ENCODE data around the gene ENO3.
"Not testable (repeated sequence)": the region's sequence is repeated elsewhere in the genome, so short reads cannot be mapped to it uniquely, and the experiment has no call there.

The ENO3 gene

GRCh38 chr17:4950746-4951204 is at the start of gene ENO3:
ENO3 (plus strand) TSS chr17:4951119; CDS start chr17:4951830, 711 bp downstream.
- peaks cover 22 to 33% of the 10 kb centered on the region in 2 donors for H3K4me1 Mint-ChIP-seq
- peak within 1 kb of the TSS; percentile 97 for H3K27ac Mint-ChIP-seq
- H3K4me3 Mint-ChIP-seq: peak within 1 kb of the TSS; percentile 86 to 91
- DNase-seq: no peak
- ATAC-seq (replicated peaks): no peak
- H3K9me3 Mint-ChIP-seq: no peaks in the 10 kb centered on the region
- H3K36me3 Mint-ChIP-seq: peaks cover 20 to 41% of the 10 kb centered on the region in 2 donors
- no peaks in the 10 kb centered on the region for H3K27me3 Mint-ChIP-seq

DNA sequence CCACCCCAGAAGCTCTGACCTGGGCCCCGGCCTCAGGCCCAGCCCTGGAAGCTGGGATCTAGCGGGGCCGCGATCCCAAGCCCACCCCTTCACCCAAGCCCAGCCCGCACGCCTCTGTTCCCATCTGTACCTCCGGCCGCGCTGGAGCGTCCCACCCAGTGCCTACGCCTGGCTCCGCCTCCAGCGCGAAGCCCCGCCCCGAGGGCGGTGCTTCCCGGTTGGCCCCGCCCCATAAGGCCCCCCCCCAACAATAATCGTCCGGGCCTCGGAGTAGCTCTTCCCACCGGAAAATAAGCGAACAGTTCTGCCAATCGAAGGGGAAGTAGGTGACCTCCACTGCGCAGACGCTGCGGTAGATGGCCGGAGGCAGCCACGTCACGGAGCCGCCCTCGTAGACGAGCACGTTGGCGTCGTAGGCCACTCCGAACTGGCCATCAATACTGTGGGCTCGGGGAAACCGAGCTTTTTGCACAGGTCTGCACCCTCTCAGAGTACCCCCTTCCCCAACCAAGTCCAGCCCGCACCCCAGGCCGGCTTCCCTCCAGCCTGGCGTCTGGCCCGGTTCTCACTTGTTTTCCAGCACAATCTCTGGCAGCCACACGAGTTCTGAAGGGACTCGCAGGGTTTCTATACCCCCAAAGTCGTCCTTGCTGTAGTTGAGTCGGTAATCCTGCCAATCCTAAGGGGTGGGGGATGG is 49.1 kb upstream of the ENO3 start:
- H3K9me3 Mint-ChIP-seq: peaks cover 0 to 1% of the 10 kb centered on the region in 2 donors
- H3K27me3 Mint-ChIP-seq: peaks cover 4 to 24% of the 10 kb centered on the region in 2 donors
- H3K36me3 Mint-ChIP-seq: peaks cover 13 to 16% of the 10 kb centered on the region in 2 donors
- ATAC-seq (replicated peaks) (peak; percentile 13 to 43), DNase-seq (peak; percentile 46)
- H3K4me1 Mint-ChIP-seq: peaks cover 38 to 47% of the 10 kb centered on the region in 2 donors
- H3K27ac Mint-ChIP-seq: peak overlapping the region; percentile 84
- peak overlapping the region; percentile 82 to 87 for H3K4me3 Mint-ChIP-seq

DNA sequence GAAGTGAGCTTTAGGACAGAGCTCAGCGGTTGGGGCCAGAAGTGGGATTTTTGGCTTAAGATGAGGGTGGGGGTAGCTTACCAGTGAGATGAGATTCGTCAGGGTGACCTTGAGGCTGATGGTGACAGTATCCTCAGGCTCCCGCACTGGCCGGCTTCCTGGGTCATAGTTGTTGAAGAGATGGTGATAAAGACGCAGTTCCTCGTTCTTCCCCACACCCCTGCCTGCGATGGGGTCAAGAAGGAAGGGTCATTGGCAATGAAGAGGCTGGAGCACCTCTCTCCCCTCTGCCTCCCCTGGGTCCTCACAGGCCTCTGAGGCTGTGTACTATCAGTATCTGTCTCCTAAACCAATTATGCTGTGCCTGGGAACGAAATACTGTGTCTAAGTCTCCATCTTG is 48.4 kb upstream of the ENO3 start:
- peak overlapping the region; percentile 34 to 82 for H3K4me3 Mint-ChIP-seq
- peaks cover 38 to 47% of the 10 kb centered on the region in 2 donors for H3K4me1 Mint-ChIP-seq
- no peak for DNase-seq
- ATAC-seq (replicated peaks): no peak
- H3K27me3 Mint-ChIP-seq: peaks cover 4 to 19% of the 10 kb centered on the region in 2 donors
- peaks cover 0 to 1% of the 10 kb centered on the region in 2 donors for H3K9me3 Mint-ChIP-seq
- peaks cover 6 to 9% of the 10 kb centered on the region in 2 donors for H3K36me3 Mint-ChIP-seq
- H3K27ac Mint-ChIP-seq: peak overlapping the region; percentile 84

DNA sequence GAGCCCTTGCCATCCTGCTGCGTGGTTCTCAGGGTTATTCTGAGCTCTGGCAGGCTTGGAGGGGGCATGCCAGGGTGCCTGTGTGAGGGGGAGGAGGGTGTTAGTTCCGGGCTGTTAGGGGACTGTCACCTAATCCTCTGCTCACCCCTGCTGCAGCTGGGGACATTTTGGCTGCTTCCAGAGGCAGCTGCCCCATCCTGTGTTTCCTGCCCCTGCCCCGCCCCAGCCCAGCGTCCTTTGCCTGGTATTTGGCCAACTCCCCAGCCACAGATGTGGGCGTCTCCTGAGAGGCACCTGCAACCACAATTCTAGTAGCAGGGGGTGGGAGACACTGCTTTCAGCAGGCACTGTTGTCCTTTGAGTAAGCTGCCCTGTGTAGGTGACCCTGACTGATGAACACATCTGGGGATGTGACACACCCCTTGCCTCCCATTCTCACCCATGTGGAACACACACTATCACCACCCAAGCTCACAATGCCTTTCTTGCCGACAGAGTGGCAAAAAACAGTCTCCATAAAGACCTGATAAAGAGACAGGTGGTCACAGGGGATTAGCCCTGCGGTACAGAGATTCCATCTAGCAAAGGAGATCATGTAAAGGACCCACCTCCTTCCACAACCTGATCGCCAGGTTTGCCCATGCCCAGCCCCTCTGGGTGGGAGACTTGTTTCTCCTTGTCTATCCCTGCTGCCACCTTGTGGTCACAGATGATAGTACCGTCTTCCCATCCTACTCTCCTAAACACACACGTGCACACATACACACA is 47.7 kb upstream of the ENO3 start, which contains the start of gene CHRNE:
Gene CHRNE (minus strand): TSS at position 48 of the 768 bp plus-strand sequence. CDS start 35 bp downstream, at position 13.
- peaks cover 38 to 45% of the 10 kb centered on the region in 2 donors for H3K4me1 Mint-ChIP-seq
- peak; percentile 59 for DNase-seq
- H3K4me3 Mint-ChIP-seq: peak within 1 kb of the TSS; percentile 34 to 82
- peaks cover 4 to 19% of the 10 kb centered on the region in 2 donors for H3K27me3 Mint-ChIP-seq
- peak within 1 kb of the TSS; percentile 84 for H3K27ac Mint-ChIP-seq
- H3K36me3 Mint-ChIP-seq: peaks cover 3 to 9% of the 10 kb centered on the region in 2 donors
- H3K9me3 Mint-ChIP-seq: peaks cover 0 to 1% of the 10 kb centered on the region in 2 donors
- peak; percentile 49 to 61 for ATAC-seq (replicated peaks)

GRCh38 chr17:4906642-4907041 is 44.3 kb upstream of the ENO3 start:
- not testable (repeated sequence) for H3K27ac Mint-ChIP-seq; H3K4me3 Mint-ChIP-seq; H3K27me3 Mint-ChIP-seq; DNase-seq; H3K36me3 Mint-ChIP-seq; ATAC-seq (replicated peaks); H3K9me3 Mint-ChIP-seq
- H3K4me1 Mint-ChIP-seq: peaks cover 18 to 19% of the 10 kb centered on the region in 2 donors

- ATAC-seq (replicated peaks) (peak in 1 of 2 donors; percentile 24), DNase-seq (no peak)
- Mint-ChIP-seq H3K27me3 (peaks cover 6 to 8% of the 10 kb centered on the region in 2 donors), H3K9me3 (no peaks in the 10 kb centered on the region), H3K4me1 (peaks cover 4 to 6% of the 10 kb centered on the region in 2 donors), H3K27ac (no peak overlapping the region), H3K36me3 (no peaks in the 10 kb centered on the region), H3K4me3 (no peak overlapping the region)
Observed at GRCh38 chr17:4908301-4908700, 42.6 kb upstream of the ENO3 start.

GRCh38 chr17:4908711-4909496 is 42.0 kb upstream of the ENO3 start:
- H3K27me3 Mint-ChIP-seq: peaks cover 6 to 8% of the 10 kb centered on the region in 2 donors
- no peaks in the 10 kb centered on the region for H3K9me3 Mint-ChIP-seq
- DNase-seq (peak; percentile 76), ATAC-seq (replicated peaks) (peak; percentile 99)
- H3K36me3 Mint-ChIP-seq: no peaks in the 10 kb centered on the region
- H3K4me3 Mint-ChIP-seq: no peak overlapping the region
- H3K4me1 Mint-ChIP-seq: peaks cover 0 to under 1% of the 10 kb centered on the region in 2 donors
- no peak overlapping the region for H3K27ac Mint-ChIP-seq

DNA sequence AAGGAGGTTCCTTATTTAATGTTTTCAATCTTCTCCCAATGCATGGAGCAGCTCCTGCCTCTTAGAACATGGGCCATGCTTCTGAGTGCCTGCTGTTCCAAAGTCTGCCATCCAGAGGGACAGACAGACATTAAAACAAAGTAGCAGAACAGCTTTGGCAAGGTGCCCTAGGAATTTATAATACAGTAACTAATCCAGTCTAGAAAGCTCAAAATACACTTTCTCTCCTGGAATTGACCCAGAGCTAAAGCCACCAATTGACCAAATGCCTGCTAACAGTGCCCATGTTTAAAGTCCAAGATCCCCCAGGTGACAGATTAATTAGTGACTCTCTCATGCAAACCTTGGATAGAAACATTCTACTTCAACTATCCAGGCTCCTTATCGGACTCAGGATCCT is 36.9 kb upstream of the ENO3 start:
- H3K27ac Mint-ChIP-seq: no peak overlapping the region
- no peaks in the 10 kb centered on the region for H3K4me1 Mint-ChIP-seq
- no peaks in the 10 kb centered on the region for H3K36me3 Mint-ChIP-seq
- ATAC-seq (replicated peaks) (no peak), DNase-seq (no peak)
- H3K9me3 Mint-ChIP-seq: no peaks in the 10 kb centered on the region
- peaks cover 0 to 8% of the 10 kb centered on the region in 2 donors for H3K27me3 Mint-ChIP-seq
- H3K4me3 Mint-ChIP-seq: no peak overlapping the region

GRCh38 chr17:4914551-4914950 is 36.4 kb upstream of the ENO3 start:
- not testable (repeated sequence) for H3K4me1 Mint-ChIP-seq; H3K4me3 Mint-ChIP-seq; H3K27me3 Mint-ChIP-seq; H3K9me3 Mint-ChIP-seq; H3K27ac Mint-ChIP-seq; ATAC-seq (replicated peaks); DNase-seq; H3K36me3 Mint-ChIP-seq

- DNase-seq: no peak
- H3K4me1 Mint-ChIP-seq: no peaks in the 10 kb centered on the region
Observed at GRCh38 chr17:4919511-4920047, 31.3 kb upstream of the ENO3 start.

GRCh38 chr17:4920351-4921048 is 30.4 kb upstream of the ENO3 start:
- no peak overlapping the region for H3K27ac Mint-ChIP-seq
- H3K36me3 Mint-ChIP-seq: peaks cover 0 to 2% of the 10 kb centered on the region in 2 donors
- no peaks in the 10 kb centered on the region for H3K4me1 Mint-ChIP-seq
- H3K4me3 Mint-ChIP-seq: no peak overlapping the region
- DNase-seq: no peak
- no peak for ATAC-seq (replicated peaks)
- H3K27me3 Mint-ChIP-seq: no peaks in the 10 kb centered on the region
- H3K9me3 Mint-ChIP-seq: no peaks in the 10 kb centered on the region

More at GRCh38 chr17:4919511-4920047, 31.3 kb upstream of the ENO3 start:
- H3K27ac Mint-ChIP-seq: no peak overlapping the region
- H3K27me3 Mint-ChIP-seq: no peaks in the 10 kb centered on the region
- no peak for ATAC-seq (replicated peaks)
- no peak overlapping the region for H3K4me3 Mint-ChIP-seq
- H3K9me3 Mint-ChIP-seq: no peaks in the 10 kb centered on the region
- H3K36me3 Mint-ChIP-seq: peaks cover 0 to 2% of the 10 kb centered on the region in 2 donors

DNA sequence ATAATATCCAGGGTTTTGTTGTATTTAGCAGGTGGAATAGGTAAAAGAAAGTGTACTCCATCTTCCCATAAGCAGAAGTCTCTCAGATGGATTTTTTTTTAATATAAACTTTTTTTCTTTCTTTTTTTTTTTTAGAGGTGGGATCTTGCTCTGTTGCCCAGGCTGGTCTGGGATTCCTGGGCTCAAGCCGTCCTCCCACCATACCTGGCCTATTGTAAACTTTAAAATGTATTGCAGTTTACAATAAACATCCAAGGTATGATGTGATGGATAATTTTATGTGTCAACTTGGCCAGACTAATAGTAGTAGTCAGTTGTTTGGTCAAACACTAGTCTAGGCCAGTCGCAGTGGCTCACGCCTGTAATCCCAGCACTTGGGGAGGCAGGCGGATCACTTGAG is 29.6 kb upstream of the ENO3 start:
- no peaks in the 10 kb centered on the region for H3K27me3 Mint-ChIP-seq
- H3K4me1 Mint-ChIP-seq: peaks cover 0 to under 1% of the 10 kb centered on the region in 2 donors
- H3K4me3 Mint-ChIP-seq: no peak overlapping the region
- no peak overlapping the region for H3K27ac Mint-ChIP-seq
- H3K36me3 Mint-ChIP-seq: peaks cover under 1 to 2% of the 10 kb centered on the region in 2 donors
- ATAC-seq (replicated peaks) (no peak), DNase-seq (no peak)
- no peaks in the 10 kb centered on the region for H3K9me3 Mint-ChIP-seq
